ENCODE measurements around the gene ZNF488.

The ZNF488 gene

DNA sequence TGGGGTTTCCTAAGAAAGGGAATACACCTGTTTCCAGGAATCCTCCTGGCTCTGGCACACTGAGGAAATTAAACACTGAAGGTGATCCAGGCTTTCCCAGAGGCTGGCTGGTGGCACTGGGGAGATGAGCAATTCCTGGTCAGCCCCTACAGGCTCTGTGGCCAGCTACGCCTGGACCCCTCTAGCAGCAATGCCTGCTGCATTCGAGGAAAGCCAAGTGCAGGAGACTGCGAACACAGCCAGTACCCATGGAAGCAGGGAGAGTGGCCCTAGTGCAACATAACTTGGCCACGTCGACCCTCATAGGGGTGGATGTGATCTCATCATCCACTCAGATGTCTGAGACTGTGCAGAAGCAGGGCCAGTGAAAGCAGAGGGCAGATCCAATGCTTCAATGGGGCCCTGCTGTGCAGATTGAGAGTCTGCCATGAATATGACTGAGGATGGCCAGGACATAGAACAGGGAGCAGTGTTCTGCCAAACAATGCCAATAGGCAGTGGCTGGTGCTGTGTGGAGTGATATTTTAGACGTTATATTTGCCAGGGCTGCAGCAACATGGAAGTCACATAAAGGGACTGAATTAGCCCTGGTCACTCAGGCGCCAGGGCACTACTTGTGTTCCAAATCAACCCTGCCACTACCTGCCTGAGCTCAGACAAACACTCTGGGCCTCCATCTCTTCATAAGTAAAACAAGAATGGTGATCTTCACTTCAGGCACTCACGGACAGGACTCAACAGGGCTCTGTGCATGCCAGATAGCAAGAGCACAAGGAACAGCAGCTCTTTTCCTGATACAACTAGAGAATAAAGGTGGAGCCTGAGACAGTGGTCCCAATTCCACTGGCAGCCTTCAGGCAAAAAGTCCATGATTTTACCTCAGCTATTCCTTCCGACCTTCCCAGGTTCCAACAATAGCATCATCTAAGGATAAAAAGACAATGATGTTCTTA is 2.4 kb downstream of the ZNF488 start:
- DNase-seq: no peak

DNA sequence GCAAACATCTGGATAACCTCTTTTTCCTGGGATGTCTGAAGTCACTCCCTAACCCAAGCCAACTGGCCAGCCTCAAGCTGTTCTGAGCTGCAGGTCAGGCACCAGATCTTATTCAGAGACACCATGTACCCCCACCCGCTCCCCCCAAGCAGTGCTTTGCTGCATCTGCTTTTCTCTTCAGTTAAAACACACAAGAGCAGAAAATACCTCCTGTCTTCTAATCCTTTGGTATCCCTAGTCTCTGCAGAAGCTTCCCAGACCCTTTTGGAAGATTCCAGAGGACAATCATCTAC is 3.0 kb downstream of the ZNF488 start:
- no peak for DNase-seq

DNA sequence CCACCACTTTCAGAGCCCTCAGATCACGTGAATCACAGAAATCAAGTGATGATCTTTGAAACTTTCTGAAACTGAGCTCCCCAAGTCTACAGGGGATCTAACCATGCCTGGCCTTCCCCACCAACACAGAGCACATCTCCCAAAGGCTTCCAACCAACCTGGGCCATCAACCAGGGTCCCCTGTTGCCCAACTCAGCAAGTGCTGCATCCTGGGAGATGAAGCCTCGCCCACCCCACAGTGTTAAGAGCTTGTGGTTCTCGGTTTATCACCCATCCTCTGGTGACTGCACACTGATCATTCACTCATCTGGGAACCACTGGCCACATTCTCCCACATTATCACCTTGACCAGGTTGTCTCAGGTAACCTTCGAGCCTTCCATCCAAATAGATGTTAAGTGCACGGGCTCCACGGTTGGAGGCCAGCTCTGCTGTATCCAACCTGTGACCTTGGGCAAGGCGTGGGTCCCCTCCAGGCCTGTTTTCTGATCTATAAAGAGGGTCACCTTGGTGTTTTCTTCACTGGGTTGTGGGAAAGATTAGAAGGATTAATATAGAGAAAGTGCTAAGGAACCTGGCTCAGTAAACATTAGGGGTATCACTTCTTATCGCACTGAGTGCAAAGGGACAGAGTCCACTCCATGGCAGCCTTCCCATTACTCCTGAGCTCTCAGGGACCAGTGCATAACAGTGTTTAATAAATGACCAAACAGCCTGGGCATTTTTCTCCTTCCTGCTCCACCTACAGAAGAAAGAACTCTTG is 3.6 kb downstream of the ZNF488 start:
- DNase-seq: no peak

DNA sequence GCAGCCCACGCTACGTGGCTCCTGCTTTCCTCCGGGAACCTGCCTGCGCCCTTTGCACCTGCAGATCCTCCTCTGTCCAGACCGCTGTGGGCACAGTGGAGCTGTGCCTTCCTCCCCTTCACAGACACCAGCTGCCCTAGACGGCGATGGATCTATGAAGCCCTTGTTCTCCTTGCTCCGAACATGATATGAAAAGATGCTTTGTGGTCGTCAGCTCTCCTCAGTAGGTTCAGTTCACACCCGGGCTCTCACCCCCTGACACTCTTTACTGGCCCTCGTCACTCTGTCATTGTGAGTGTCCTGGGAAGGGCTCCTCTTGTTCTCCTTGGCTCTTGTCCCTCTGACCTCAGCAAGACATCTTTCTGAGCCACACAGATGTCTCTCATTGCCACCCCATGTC is 4.2 kb downstream of the ZNF488 start:
- DNase-seq: no peak

DNA sequence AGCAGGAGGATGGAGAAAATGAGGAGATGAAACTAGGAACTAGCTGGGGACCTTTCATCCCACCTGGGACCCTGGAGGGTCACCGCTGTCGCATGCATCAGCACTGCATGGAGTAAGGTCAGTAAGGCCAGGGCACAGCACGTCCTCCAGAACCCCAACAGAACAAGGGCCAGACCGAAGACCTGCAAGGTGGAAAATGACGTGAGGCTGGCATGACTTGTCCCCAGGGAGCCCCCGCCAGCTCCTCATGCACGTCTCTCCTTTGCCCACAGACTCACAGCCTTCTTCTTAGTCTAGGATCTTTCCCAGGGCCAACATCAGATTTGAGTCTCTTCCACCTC is 4.7 kb downstream of the ZNF488 start:
- no peak for DNase-seq

DNA sequence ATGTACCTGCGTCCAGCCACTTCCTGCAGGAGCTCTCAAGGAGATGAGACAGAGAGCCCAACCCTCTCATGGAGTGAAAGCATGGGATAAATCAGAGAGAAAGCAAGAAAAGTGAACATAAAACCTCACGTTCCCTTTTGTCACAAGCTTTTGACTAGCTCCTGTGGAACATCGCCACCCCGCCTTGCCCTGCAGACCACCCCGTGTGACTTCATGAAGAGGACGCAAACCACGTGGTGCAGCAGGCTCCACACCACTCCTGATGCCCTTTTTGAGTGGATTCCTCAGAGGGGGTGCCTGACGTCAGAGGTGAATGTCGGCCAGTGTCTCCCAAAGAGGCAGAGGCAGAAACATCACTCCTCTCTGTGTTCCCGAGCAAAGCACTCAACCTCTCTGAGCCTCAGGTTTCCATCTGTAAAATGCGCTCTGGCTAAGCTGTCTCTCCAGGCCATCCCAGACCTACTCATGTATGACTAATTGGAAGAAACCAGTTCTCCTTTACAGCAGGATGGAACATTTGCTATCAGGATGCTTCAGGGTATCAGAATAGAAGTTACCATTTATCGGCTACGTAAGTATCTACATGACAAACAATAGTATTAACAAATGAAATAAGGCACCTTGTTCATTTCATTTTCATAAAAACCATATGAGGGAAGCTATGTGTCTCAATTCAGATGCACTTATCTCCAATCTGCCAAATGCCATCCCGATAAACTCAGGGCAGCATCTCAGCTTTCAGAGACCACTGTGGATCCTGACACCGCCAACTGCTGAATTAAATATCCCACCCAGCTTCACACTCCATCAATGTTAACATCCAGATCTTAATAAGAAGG is 5.3 kb downstream of the ZNF488 start:
- DNase-seq: no peak

DNA sequence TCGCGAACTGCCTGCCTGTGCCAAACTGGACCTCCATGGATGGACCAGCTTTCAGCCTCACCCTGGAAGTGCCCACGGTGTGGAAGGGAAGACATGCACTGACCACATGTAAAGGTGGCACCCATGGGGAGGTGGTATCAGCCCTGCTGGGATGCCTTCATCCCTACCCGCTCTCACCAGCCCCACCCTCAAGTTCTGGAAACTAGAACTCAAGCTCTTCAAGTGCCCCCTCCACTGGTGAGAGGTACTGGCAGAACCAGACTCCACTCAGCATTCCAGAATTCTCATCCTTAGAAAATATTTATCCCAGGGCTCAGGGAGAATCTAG is 5.9 kb downstream of the ZNF488 start:
- no peak for DNase-seq

DNA sequence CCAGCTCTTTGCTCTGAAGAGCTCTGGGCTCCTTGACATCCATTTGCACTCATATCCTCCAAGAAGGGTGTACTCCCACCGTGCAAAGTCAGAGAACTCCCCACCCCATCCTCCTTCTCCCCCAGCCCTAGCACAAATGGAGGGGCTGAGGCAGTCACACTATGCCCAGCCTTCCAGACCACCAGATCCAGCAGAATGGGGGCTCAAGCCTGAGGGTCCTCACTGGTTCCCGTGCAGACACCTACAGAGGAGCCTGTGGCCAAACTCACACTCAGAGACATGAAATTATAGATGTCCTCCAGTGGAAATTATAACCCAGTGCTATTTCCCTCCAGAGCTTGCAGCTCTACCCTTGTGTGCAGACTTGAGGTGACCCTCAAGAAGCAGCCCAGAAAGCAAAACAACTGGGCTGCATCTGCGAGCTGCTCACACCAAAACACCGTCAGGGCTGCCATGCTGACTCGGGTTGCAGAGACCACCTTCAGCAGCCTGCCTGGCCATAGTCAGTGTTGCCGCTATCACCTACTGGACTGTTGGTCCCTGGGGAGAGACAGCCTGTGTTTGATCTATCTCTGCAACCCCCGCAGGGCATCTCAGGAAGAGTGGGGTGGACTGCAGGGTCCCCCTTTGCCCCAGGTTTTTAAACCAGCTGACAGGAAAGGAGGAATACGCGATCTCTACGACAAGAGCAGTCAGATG is 7.4 kb downstream of the ZNF488 start:
- DNase-seq: no peak

DNA sequence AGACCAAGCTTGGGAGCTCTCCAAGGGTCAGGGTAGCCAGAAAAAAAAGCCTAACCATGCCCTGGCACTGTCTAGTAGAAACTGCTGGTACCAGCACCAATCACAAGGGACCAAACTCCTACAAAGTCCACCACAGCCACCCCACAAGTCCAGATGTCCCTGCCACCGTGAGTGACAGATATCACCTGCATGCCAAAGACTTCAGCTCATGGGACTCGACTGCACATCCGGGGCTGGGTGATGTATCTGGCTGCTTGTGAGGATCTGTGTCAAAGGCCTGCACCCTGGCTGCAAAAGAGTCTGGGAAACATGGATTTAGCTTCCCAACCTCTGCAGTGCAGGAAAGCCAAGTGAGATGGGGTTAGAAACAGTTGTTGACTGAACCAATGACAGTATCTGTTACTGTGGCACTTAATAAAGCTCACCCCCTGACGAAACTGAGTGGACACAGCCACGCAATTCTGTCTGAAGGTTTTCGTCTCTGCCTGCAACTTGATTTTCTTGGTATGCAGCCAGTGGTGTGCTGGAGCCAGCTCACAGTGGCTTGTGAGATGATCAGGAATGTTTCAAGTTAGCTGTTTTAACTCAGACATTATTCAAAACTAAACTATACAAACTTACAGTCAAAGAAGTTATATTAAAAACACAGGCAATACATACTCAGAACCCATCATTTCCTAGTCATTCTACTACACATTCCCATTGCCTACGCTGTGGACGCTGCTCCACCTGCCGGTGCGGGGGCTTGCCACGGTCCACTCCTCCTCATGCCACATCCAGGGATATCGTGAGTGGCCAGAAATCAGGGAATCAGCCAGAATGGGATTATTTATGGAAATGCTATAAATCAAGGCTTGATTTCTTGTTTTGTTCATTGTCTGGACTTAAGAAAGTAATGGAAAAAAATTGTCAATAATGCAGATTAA is 9.2 kb downstream of the ZNF488 start:
- DNase-seq: no peak

DNA sequence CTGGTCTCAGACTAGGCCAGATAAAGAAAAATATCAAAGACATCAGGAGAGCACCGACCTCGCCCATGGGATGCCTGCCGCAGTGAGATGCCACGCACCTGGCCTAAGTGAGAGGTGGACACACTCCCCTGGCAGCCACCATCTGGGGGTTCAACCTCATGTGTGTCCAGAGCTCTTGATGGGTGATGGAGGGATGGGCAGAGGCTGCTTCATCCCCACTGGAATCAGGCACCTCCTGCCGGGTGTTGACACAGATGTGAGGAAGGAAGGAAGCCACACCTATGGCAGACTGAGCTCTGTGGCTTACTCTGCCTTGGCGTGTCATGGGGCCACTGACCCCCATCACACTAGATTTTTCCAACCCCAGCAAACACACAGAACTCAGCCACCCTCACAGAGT is 11.4 kb downstream of the ZNF488 start:
- DNase-seq: no peak

DNA sequence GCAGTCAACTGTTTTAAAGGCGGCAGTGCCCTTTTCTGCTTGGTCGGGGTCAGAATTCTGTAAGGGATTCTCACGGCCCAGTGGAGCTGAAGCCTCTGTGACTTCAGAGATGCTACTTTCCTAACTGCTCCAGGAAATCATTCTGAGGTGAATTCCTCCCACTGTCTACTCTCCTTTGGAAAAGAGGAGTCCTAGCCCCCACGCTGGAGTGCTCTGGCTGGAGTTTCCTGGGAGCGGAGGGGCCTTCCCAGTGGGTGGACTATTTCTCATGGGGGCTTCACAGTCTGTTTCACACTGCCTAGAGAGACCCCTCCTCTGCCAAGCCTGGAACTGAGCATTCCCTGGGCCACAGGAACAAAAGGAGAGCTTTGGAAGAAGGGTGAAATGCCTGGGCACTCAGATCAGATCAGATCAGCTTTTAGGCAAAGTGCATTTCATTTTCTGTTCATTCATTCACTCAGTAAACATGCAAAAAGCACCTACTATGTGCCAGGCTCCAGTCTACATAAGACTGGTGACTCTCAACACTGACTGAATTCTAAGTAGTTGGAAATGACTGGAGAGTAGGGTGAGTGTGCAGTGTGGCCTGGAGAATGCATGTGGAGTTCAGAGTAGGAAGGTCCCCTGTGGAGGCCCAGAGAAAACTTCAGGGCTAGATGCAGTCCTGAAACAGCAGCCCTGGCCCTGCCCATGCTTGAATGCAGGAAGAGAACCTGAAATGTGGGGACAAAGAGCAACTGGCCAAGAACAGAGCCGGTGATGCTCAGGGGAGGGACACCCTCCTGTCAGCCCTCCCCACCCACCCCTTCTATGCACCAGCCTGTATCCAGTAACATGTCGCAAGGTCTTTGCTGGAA is 12.2 kb downstream of the ZNF488 start:
- DNase-seq: no peak

DNA sequence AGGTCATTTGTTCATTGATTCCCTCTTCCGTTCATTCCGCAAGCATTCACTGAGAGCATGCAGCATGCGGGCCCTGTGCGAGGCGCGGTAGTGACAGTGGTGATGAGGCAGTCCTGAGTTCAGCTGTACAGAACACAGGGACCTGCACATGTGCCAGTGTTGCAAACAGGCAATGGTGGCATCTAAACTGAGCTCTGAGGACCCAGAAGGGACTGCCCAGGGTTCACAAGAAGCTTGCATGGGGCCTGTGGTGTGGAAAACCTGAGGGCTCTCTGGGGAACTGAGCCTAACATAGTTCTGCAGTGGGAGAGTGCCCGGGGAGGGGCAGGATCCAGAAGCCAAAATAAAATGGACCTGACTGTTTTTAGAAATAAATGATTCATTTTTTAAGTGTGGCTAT is 13.2 kb downstream of the ZNF488 start:
- DNase-seq: no peak

DNA sequence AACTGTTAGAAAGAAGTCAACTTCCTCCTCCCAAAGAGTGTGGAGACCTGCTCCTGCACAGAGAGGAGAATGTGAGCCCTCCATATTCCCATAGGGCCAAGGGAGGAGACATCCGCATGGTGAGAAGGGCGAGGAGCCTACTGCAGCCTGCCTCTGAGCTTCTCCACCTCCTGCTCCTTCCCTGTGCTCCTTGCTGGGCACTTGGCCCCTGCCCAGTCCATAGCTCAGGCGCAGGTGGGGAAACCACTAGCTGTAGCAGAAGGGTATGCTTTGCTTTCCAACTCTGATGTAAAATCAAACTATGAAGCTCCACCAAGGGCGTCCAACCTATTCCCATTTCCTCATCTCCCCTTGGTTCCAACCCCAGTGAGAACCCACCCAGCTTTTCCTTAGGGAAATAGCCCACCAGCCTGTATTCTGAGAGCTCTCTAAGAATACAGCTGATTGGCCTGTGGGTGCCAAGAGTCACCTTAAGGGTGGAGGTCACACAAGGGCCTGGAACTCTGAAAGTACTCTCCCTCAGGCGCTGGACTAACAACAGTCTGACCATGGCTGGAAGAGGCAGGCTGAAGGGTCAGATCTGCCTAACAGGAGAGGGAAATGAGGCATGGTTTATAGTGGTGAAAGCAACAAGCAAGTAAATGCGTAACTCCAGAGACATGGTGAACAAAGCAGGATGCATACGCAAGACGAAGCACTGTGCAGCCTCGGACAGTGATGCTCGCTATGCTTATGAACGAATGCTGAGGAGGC is 13.9 kb downstream of the ZNF488 start:
- no peak for DNase-seq

DNA sequence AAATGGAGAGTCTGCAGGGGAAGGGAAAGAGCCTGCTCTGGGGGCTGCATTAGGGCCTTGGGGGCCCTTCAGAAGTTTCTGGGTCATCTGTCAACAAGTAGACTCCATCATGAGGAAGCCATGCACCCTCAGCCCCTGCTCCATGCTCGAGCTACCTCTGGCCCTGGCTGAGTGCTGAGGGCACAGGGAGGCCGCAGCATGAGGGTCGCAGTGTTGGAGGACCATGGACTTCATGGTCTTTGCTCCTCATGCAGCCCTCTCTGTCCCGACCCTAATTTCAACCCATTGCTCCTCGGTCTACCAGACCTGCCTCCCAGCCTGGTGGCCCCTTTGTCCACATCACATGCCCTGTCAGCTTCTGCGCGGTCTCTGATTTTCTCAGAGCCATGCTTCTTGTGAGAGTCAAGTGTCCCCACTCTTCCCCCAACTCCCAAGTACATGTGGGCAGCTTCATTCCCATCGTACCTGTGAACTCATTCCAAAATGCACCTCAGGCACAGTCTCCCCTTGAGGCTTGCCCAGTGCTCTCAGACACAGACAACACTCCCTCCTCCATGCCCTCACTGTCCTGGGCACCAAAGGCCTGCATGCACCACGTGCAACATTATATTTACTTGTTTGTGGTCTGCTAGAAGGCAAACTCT is 14.7 kb downstream of the ZNF488 start:
- no peak for DNase-seq

DNA sequence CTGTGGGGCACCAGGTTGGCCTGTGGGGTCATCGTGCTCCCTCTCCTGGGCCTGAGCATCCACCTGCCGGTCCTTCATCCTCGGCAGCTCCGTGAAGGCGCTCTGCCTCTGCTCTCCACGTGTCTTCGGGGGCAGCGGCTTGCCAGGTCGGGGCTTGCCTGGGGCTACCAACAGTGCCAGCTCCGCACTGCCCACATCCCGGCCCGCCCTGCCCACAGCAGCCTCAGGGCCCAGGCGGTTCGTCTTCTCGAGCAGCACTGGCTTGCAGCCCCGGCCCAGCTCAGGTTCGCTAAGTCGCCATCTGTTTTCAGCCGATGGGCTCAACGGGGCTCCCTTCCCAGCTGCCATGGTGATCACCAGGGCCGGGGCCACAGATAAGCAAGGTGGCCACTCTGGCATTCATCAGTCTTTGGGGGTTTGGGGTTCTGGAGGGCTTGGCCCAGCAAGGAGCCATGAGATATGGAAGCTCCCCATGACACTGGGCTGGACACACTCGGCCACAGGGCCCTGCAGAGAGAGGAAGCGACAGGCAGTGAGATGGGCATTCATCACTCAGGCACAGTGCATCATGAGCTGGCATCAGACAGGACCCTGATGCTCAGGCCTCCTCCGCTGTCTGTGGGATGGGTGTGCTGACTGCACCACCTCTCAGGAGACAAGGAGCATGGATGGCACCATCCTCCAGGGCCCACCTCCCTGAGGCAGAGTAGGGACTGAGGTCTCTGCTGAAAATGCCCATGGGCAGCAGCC is 15.5 kb downstream of the ZNF488 start:
- DNase-seq: no peak

DNA sequence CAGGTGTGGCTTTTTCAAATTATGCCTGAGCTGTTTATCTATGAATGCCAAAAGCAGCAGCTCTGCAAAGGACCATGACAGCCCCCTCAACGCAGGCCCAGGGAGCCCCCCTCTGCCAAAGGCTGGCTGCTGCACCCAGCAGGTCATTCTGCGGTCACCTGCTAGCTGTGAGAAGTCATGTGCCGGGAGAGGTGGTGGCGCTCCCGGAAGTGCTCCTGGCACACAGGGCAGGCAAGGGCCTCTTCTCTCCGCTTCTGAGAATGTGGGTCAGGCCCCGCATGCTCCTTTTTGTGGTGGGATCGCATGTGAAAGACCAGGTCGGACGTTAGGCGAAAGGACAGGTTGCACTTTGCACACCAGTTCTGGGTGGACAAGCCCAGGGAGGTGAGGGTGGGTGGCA is 16.4 kb downstream of the ZNF488 start:
- no peak for DNase-seq

DNA sequence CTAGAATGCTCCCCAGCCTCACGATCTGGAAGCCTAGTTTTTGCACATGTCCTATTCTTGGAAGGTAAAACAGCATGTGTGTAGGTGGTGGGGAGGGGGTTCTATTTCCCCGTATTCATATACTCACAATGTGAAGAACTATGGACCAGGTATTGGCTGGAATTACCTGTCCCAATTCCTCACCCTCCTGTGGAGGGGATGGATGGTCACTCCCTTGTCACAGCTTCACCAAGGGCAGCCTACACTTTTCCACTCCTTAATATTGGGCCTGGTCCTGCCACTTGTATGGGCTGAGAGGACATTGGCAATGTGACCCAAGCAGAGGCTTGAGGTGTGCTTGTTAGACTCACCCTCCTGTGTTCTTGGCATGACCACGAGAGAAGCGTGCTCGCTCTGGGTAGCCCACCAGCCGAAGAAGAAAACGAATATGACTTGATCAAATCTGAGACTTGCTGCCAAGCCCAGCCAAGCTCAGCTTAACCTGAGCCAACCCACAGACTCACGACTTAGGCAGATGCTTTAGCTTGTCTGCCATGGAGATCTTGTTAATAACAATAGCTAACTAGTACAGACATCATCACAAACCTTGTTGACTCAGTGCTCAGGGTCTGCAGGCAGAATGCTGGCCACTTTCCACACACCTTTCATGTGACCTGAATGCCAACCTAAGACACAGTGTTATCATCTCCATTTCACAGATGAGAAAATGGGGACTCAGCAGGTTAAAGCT is 17.2 kb downstream of the ZNF488 start:
- no peak for DNase-seq

DNA sequence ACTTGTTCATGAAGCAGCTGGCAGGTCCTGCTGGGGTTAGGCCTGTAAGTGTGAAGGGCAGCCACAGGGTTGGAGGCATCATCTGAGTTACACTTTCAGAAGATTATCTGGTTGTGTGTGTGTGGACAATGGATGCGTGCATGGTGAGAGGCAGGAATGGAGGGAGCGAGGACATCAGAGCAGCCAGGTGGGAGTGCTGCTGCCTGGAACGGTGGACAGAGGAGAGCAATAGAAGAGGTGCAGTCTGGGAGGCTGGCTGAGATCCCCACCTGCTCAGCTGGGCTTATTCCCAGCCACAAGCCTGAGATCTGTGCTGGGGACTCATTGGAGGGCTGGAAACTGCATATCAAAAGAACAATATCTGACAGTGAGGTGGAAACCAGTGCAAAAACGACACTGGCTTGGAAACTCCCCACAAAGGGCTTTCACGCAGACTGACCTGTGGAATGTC is 17.9 kb downstream of the ZNF488 start:
- no peak for DNase-seq

Measured in suppressor macrophage treated with lipopolysaccharide for 1 hour (primary cell).